Stimulated activated naive CD4-positive, alpha-beta T cell (primary cell): ENCODE results near the gene ZNF202.
A peak's percentile ranks its signal among the peaks of the same experiment; 100 is the strongest.
"Not testable (repeated sequence)": the region's sequence is repeated elsewhere in the genome, so short reads cannot be mapped to it uniquely, and the experiment has no call there.

Experiments used
- DNase-seq, 6 experiments: peaks; one replicate each; lab custom pipeline; 2025; lab: John Stamatoyannopoulos, UW

ZNF202 gene

DNA sequence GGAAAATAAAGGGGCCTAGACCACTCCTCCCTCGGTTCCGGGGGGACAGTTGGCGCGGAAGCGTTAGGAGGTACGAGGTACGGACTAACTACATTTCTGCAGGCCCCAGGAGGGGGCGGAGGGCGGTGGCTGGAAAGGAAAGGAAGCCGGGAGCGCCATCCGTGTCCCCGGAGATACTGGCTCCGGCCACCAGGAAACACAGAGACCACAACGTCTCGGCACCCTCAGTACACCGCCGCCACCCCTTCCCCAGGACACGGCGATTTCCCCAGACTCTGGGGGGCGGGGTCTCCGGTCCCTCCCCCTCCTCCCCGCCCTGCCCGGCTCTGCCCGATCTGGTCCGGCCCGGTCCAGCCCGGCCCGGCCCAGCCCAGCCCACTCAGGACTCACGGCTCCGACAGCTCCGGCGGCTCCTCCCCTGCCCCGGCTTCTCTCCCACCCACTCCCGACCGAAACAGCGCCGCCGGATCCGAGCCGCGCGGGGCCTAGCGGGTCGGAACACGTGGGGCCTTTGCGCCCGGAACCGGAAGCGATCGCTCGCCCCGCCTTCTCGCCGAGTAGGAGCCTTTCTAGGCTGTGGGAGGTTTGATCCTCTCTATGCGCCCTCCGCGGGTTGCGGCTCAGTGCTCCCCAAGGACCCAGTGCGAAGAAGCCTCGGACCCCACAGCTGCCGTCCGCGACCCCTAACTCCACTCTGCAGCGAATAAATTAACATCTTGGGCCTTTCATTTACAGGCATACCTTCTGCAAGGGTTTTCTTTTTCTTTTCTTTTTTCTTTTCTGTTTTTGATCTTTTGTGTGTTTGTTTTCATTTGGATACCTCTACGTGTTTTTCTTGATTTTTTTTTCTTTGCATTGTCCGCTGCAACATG, at the start of gene ZNF202:
TSS of gene ZNF202 (minus strand) at position 502 of the 872 bp plus-strand sequence. CDS start 10,772 bp downstream, outside the sequence.
- DNase-seq: peak; percentile 83 to 90 (median 87)

- DNase-seq: no peak
Measured at GRCh38 chr11:123783536-123783935, 42.1 kb upstream of the ZNF202 start.

- DNase-seq: no peak
Measured at GRCh38 chr11:123778511-123778910, 37.1 kb upstream of the ZNF202 start.

DNA sequence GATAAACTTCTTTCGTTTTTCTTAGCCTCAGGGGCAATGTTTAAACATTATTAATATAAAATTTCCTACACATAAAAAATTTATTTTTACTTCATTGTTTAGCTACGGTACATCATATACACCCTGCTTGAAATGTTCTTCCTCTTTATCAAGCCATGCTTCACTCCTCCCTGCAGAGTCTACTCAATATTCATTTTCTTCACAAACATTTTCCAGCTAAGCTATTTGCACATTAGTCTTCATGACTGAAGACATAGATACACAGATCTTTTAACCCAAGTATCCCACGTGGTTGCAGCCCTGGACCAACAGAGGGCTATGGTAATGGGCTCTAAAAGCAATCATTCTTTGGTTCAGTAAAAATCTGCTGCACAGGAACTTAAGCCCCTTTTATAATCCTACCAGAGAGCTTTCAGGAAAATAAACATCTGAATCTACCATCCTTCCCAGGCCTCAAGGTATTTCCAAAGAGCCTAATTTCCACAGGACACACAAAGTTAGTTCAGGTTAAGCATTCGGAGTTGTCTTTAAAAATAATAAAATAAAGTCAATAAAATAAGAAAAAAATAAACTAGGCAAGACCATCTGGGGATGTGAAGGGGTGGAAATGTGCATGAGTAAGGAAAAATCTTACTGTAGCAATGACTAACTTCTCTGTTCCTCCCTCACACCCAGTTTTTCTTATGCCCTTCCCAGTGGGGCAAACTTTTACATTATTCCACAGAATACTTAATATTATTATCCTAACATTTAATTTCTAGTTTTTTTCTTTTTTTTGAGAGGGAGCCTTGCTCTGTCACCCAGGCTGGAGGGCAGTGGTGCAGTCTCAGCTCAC, 34.5 kb upstream of the ZNF202 start:
- DNase-seq: no peak

DNA sequence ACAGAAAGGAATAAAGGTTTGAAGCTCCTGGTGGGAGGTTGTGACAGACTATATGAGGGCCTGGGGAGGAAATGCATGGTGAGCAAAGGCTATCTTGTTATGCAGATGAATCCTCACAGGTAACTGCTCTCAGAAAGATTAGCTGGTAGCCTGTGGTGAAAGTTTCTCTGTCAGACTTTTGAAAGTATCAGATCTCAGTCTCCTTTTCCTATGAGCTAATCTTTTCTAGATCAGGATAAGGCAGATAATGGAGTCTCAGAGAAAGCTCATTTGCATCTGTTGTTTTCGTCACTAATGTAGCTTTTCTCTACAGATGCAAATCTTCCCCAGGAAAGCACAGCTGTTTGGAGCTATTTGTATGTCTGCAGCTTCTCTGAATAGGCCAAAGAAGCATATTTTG, 33.8 kb upstream of the ZNF202 start:
- no peak for DNase-seq

DNA sequence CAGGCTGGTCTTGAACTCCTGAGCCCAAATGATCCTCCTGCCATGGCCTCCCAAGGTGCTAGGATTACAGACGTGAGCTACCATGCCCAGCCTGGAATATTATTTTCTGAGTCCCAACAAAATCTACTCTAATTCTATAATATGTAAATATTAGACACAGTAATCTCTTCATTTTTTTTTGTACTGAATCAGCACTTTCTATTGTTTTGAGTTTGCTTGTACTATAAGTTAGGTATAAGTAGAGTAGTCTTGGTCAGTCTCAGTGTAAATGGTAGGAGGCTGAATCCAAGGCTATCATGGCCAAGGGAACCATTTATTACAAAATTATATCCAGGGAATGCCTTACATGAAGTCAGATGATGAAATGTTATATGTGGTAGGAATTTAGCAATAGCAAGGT, 32.5 kb upstream of the ZNF202 start:
- DNase-seq: no peak

- no peak for DNase-seq
Measured at GRCh38 chr11:123773026-123773425, 31.6 kb upstream of the ZNF202 start.

DNA sequence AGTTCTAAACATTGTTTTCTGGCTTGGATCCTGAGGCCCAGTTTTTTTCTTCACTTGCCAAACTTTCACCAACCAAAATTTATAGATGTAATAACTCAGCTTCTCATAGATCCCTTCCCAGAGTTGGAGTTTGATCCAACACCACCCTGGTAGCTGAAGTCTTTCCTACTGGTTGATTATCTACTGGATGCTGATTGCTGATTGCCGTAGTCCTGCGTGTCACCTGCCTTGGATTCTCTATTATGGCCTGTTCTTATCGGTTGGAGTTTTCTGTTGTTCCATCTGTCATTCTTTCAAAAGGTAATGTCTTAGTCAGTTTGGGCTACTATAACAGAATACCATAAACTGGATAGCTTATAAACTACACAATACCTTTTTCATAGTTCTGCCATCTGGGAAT, 30.2 kb upstream of the ZNF202 start:
- no peak for DNase-seq

DNA sequence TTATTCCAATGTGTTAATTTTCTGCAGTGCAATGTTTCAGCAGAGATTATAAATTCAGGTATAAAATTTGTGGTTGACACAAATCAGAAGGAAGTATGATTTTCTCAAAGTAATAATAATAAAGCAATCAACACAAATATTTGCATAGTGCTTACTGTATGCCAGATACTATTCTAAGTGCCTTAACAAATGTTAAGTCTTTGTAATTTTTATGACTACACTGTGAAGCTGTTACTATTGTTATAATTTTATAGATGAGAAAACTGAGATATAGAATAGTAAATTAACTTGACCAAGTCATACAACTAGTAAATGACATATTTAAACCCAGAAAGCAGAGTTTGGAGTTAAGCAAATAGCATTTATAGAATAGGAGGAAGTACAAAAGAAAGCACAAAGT, 29.3 kb upstream of the ZNF202 start:
- no peak for DNase-seq

GRCh38 chr11:123765601-123766000, 24.1 kb upstream of the ZNF202 start:
- DNase-seq: no peak

GRCh38 chr11:123762422-123762821, 21.0 kb upstream of the ZNF202 start:
- DNase-seq: no peak

GRCh38 chr11:123760894-123761293, 19.4 kb upstream of the ZNF202 start:
- DNase-seq: no peak

DNA sequence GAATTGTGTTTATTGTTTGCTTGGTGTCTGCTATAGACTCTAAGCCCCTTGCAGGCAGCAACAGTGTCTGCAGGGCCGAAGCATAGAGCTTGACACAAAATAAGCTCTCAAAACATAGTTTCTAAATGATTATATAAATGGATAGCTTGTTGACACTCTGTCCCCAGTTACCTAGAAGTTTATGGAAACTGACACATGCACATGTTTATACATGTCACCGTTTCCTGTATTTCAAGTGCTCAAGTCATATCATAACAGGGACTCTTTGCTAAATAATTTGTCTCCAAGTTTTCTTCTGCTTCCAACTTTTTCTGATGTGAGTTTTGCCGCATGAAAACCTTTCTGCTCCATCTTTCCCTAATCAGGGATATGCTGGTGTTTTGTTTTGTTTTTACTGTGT, 16.5 kb upstream of the ZNF202 start:
- DNase-seq: no peak

DNA sequence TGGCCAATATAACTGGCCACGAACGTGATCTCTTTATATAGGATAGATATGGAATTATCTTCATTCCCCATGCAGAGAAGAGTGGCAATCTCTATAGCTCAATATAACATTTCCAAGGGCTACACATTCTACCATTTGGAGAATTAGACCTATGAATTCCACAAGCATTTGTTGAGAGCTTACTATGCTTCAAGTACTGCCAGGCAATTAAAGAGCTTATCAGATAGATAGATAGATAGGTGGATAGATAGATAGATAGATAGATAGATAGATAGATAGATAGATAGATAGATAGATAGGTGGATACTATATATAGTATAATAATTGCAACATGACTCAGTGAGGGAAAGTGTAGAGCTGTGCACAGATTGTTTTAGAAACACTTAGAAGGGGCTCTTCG, 14.4 kb upstream of the ZNF202 start:
- no peak for DNase-seq

- no peak for DNase-seq
Measured at GRCh38 chr11:123755344-123755743, 13.9 kb upstream of the ZNF202 start.

DNA sequence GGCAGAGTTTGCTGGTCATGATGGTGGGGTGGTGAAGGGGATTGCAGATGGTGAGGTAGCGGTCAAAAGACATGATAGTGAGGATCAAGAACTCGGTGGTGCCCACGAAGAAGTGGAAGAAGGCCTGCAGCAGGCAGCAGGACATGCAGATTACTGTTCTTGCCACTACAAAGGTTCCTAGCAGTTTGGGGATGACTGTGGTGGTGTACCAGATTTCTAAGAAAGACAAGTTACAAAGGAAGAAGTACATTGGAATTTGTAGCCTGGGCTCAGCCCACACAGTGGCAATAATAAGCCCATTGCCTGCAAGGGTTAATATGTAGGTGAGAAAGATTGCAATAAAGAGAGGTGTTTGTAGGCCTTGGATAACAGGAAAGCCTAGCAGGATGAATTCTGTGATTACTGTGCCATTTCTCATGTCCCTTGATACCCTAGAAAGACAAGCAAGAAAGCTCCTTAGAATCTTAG, 12.7 kb upstream of the ZNF202 start, which contains the start of gene OR6X1:
TSS of gene OR6X1 (minus strand) at position 418 of the 468 bp plus-strand sequence. CDS start at position 418, 0 bp downstream.
- DNase-seq: no peak

- DNase-seq: no peak
Measured at GRCh38 chr11:123753110-123753509, 11.7 kb upstream of the ZNF202 start.

- DNase-seq: no peak
Measured at GRCh38 chr11:123751781-123752180, 10.3 kb upstream of the ZNF202 start.

- DNase-seq: not testable (repeated sequence)
Measured at GRCh38 chr11:123748349-123748748, 6.9 kb upstream of the ZNF202 start.

DNA sequence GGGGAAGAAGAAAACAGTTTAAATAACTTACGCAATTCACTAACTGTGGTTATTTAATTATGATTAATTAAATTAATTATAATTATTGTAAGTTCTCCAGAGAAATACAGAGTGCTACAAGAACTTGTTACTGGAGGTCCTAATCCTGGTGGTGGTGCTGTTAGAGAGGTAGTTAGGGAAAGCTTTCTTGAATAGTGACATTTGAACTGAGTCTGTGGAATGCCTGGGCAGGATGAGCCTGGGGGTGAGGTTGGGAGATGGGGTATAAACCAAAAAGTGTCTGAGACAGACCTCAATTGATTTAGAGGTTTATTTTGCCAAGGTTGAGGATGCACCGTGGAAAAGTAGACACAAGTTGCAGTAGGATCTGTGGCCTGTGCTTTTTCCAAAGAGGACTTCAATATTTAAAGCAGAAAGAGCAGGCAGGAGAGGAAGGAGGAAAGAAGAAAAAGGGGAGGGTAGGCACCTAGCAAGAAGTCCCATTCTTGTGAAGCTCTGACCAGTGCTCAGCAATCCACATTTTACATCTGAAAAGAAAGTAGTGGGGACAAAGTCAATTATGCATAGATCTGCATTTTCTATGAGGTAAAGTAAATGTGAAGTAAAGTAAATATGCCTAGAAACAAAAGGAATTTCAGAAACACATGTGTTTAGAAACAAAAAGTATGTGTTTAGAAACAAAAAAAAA, 4.4 kb upstream of the ZNF202 start:
- no peak for DNase-seq

- DNase-seq: no peak
Measured at GRCh38 chr11:123742724-123743120, 1.3 kb upstream of the ZNF202 start.
